H1 (cell line): ENCODE data around the gene LARP4. TPM values are rescaled to one million over a fixed set of nuclear protein-coding genes. Genes with fewer than 3 reads are reported as not detected.

Experiments used
- CTCF ChIA-PET: fragments of 300-600 bp; sonication (Branson Sonifier 250); formaldehyde crosslinking; loops from one replicate; lab custom pipeline; 2021; ENCODE audit not compliant: partially characterized antibody; lab: Charles Lee
- POLR2A ChIA-PET: fragments of 300-600 bp; sonication (Branson Sonifier 250); formaldehyde crosslinking; loops from one replicate; lab custom pipeline; 2021; ENCODE audit warnings: inconsistent platforms; ENCODE audit not compliant: partially characterized antibody; lab: Charles Lee
- DNase-seq, 2 experiments: peaks; one replicate each; pipeline versions ENCODE4 v3.0.0 to v3.0.0-alpha.2; 2010 to 2022; ENCODE audit warnings: low spot score in 2 of 2, low read depth in 1 of 2, mixed read lengths in 1 of 2
- FAIRE-seq: peaks from 2 replicates; lab custom pipeline; 2011; peaks lifted over from hg19 to GRCh38; lab: Jason Lieb, UNC
- H2AFZ ChIP-seq: 2 replicates; pipeline ENCODE4 v1.8.1; 2012; ENCODE audit warnings: low read length, inconsistent platforms
- H2AK5ac ChIP-seq: 2 replicates; pipeline ENCODE4 v1.6.1; 2013; ENCODE audit warnings: low read depth, low read length
- H2BK120ac ChIP-seq: replicated peaks from 2 replicates; pipeline ENCODE3; 2013; ENCODE audit warnings: low read depth, low read length, inconsistent platforms
- H2BK12ac ChIP-seq: 2 replicates; pipeline ENCODE4 v1.6.1; 2013; ENCODE audit warnings: low read depth, low read length
- H2BK15ac ChIP-seq: 2 replicates; pipeline ENCODE4 v1.6.1; 2013; ENCODE audit warnings: low read length
- H2BK20ac ChIP-seq: 2 replicates; pipeline ENCODE4 v1.6.1; 2013; ENCODE audit warnings: low read length
- H2BK5ac ChIP-seq: 2 replicates; pipeline ENCODE4 v1.6.1; 2013; ENCODE audit warnings: low read depth, low read length
- H3K14ac ChIP-seq: 2 replicates; pipeline ENCODE4 v1.6.1; 2013; ENCODE audit warnings: inconsistent platforms; ENCODE audit not compliant: insufficient read length
- H3K18ac ChIP-seq: 2 replicates; pipeline ENCODE4 v1.6.1; 2013; ENCODE audit warnings: low read length; ENCODE audit errors: extremely low read depth
- H3K23ac ChIP-seq: 2 replicates; pipeline ENCODE4 v1.6.1; 2013; ENCODE audit warnings: inconsistent platforms; ENCODE audit not compliant: insufficient read length
- H3K23me2 ChIP-seq: 2 replicates; pipeline ENCODE4 v1.6.1; 2013; ENCODE audit warnings: low read depth, low read length
- H3K27ac ChIP-seq: 2 replicates; pipeline ENCODE4 v1.6.1; 2011; ENCODE audit warnings: low read depth, low read length, inconsistent platforms
- H3K27me3 ChIP-seq, 4 experiments: replicated peaks in 1 of 4; 1 replicate in 1 of 4; 2 replicates in 3 of 4; pipeline versions ENCODE4 v1.6.1 to v1.8.1; 2011 to 2013; ENCODE audit warnings: low read length in 3 of 4, mild to moderate bottlenecking in 3 of 4, inconsistent platforms in 2 of 4, mixed read lengths in 2 of 4, moderate library complexity in 1 of 4; ENCODE audit not compliant: control insufficient read depth in 3 of 4, insufficient read depth in 3 of 4; ENCODE audit errors: extremely low read depth in 1 of 4
- H3K36me3 ChIP-seq, 4 experiments: 2 replicates each; pipeline versions ENCODE4 v1.6.1 to v1.8.1; 2011 to 2013; ENCODE audit warnings: mild to moderate bottlenecking in 4 of 4, low read length in 3 of 4, moderate library complexity in 2 of 4, control low read depth in 1 of 4, inconsistent platforms in 1 of 4; ENCODE audit not compliant: insufficient read depth in 4 of 4, control insufficient read depth in 2 of 4
- H3K4ac ChIP-seq: replicated peaks from 2 replicates; pipeline ENCODE3; 2013; ENCODE audit warnings: low read length, low read depth, mixed read lengths, inconsistent platforms; ENCODE audit not compliant: insufficient read length
- H3K4me1 ChIP-seq, 4 experiments: replicated peaks in 1 of 4; 1 replicate in 1 of 4; 2 replicates in 3 of 4; pipeline versions ENCODE4 v1.6.1 to v1.8.1; 2011 to 2013; ENCODE audit warnings: low read length in 3 of 4, inconsistent platforms in 2 of 4, mixed read lengths in 1 of 4; ENCODE audit not compliant: insufficient read depth in 4 of 4, control insufficient read depth in 3 of 4
- H3K4me2 ChIP-seq, 2 experiments: 2 replicates each; pipeline versions ENCODE4 v1.6.1 to v1.8.1; 2011 to 2013; ENCODE audit warnings: low read depth in 2 of 2, low read length in 2 of 2, control low read depth in 1 of 2, inconsistent platforms in 1 of 2, mild to moderate bottlenecking in 1 of 2; ENCODE audit not compliant: insufficient read depth in 1 of 2
- H3K4me3 ChIP-seq, 4 experiments: fragments of 200-600, 300-600 bp in 1 of 4; sonication (generic), shearing (Covaris generic), sonication (Bioruptor Twin) in 1 of 4; 2 replicates each; pipeline versions ENCODE4 v1.5.1 to v1.8.1; 2011 to 2016; ENCODE audit warnings: low read length in 4 of 4, low read depth in 3 of 4, control low read depth in 2 of 4, inconsistent platforms in 2 of 4, mild to moderate bottlenecking in 2 of 4, mixed read lengths in 1 of 4, moderate library complexity in 1 of 4; ENCODE audit not compliant: insufficient read depth in 2 of 4; ENCODE audit errors: extremely low read depth in 1 of 4
- H3K56ac ChIP-seq: replicated peaks from 2 replicates; pipeline ENCODE3; 2013; ENCODE audit warnings: low read depth, mild to moderate bottlenecking, mixed read lengths, low read length, inconsistent platforms; ENCODE audit not compliant: insufficient read length
- H3K79me1 ChIP-seq: 2 replicates; pipeline ENCODE4 v1.6.1; 2013; ENCODE audit warnings: low read depth, low read length, control low read depth
- H3K79me2 ChIP-seq, 2 experiments: 2 replicates each; pipeline versions ENCODE4 v1.6.1 to v1.8.1; 2012 to 2013; ENCODE audit warnings: low read length in 2 of 2, mild to moderate bottlenecking in 2 of 2, inconsistent platforms in 1 of 2; ENCODE audit not compliant: insufficient read depth in 2 of 2, control insufficient read depth in 1 of 2
- H3K9ac ChIP-seq, 4 experiments: replicated peaks in 1 of 4; 1 replicate in 1 of 4; 2 replicates in 3 of 4; pipeline versions ENCODE4 v1.6.1 to v1.8.1; 2011 to 2013; ENCODE audit warnings: low read depth in 3 of 4, low read length in 3 of 4, control low read depth in 2 of 4, mild to moderate bottlenecking in 2 of 4, moderate library complexity in 2 of 4, inconsistent platforms in 1 of 4; ENCODE audit errors: extremely low read depth in 1 of 4
- H3K9me3 ChIP-seq, 2 experiments: 2 replicates each; pipeline versions ENCODE4 v1.6.1 to v1.8.1; 2012 to 2013; ENCODE audit warnings: mild to moderate bottlenecking in 2 of 2, moderate library complexity in 2 of 2, control low read depth in 1 of 2, inconsistent platforms in 1 of 2, low read depth in 1 of 2, low read length in 1 of 2, mixed read lengths in 1 of 2; ENCODE audit not compliant: insufficient read depth in 2 of 2
- H4K20me1 ChIP-seq, 2 experiments: replicated peaks in 1 of 2; 2 replicates each; pipeline versions ENCODE3 to v1.8.1; 2011 to 2013; ENCODE audit warnings: inconsistent platforms in 2 of 2, low read length in 2 of 2, mild to moderate bottlenecking in 1 of 2; ENCODE audit not compliant: insufficient read depth in 2 of 2, control insufficient read depth in 1 of 2
- H4K5ac ChIP-seq: 2 replicates; pipeline ENCODE4 v1.6.1; 2013; ENCODE audit warnings: low read length, low read depth, mixed read lengths, inconsistent platforms; ENCODE audit not compliant: insufficient read length
- H4K8ac ChIP-seq: 2 replicates; pipeline ENCODE4 v1.8.0; 2013; ENCODE audit warnings: mild to moderate bottlenecking, moderate library complexity, low read length, inconsistent platforms; ENCODE audit not compliant: insufficient read depth; ENCODE audit errors: extremely low read depth
- H4K91ac ChIP-seq: replicated peaks from 2 replicates; pipeline ENCODE3; 2013; ENCODE audit warnings: low read length, mixed read lengths, inconsistent platforms; ENCODE audit not compliant: insufficient read length
- MAFK ChIP-seq: IDR thresholded peaks from 2 replicates; pipeline ENCODE4 v1.6.1; 2012; ENCODE audit warnings: low read depth, mild to moderate bottlenecking, improper control_type of control experiment, low read length
- TBP ChIP-seq: IDR thresholded peaks from 2 replicates; pipeline ENCODE4 v1.6.1; 2011; ENCODE audit warnings: low read depth, low read length, improper control_type of control experiment
- WGBS, 2 experiments: shearing (Covaris generic) in 1 of 2; methylation state at CpG; one replicate each; pipeline versions ENCODE4 v1.1.6 to v1.1.7; 2013 to 2015; ENCODE audit warnings: low lambda C conversion rate in 2 of 2, mixed read lengths in 2 of 2, inconsistent platforms in 1 of 2, low coverage in 1 of 2, missing lambda C conversion rate in 1 of 2; ENCODE audit not compliant: insufficient replicate concordance in 2 of 2, insufficient coverage in 1 of 2, insufficient read length in 1 of 2; ENCODE audit errors: extremely low coverage in 1 of 2, missing lambda C conversion rate in 1 of 2; 5-methylcytosine and 5-hydroxymethylcytosine counted together
- polyA plus RNA-seq, 7 experiments: library from polyadenylated mRNA; depleted of rRNA in 3 of 7; stranded (reverse) in 5 of 7; unstranded in 2 of 7; fragments of >200 nt in 5 of 7; fragments of 200-250 nt in 2 of 7; gene quantifications; 1 replicate in 5 of 7; 2 replicates in 1 of 7; 4 replicates in 1 of 7; pipeline versions ENCODE4 v1.2.1 to v1.2.3, GENCODE V29; 2011 to 2013; ENCODE audit warnings: missing spikeins in 2 of 7, mixed read lengths in 2 of 7
- total RNA-seq: library from RNA; stranded (reverse); fragmentation: NEBNext Ultra II Directional; extraction: Animal tissue kit (Norgen Biotek cat#: 25700); gene quantifications from 2 replicates; pipeline ENCODE4 v1.2.1, GENCODE V29; 2021

Gene LARP4
- total and polyA plus RNA-seq, 2 of the 8 experiments (the other 6 are each of a cell fraction or from before 2014, with no cell fraction given) = 12.8 to 93.9 TPM

- Histone ChIP-seq H2BK15ac (no peak overlapping the region), H3K79me2 (peaks cover 13 to 83% of the 10 kb centered on the region in 2 experiments), H4K20me1 (peaks cover 0 to 3% of the 10 kb centered on the region in 2 experiments), H3K14ac (no peak overlapping the region), H3K79me1 (peaks cover 3% of the 10 kb centered on the region; the same call in 1 of the 2 replicates), H3K27me3 (no peaks in the 10 kb centered on the region), H3K23ac (no peak overlapping the region), H3K36me3 (no peaks in the 10 kb centered on the region), H3K23me2 (no peaks in the 10 kb centered on the region), H3K18ac (no peak overlapping the region), H3K4me1 (peaks cover 0 to 3% (median 0%) of the 10 kb centered on the region in 4 experiments; a peak in 1 of 7 replicates), H4K8ac (no peak overlapping the region), H4K5ac (no peak overlapping the region), H3K9ac (no peak overlapping the region), H3K4me2 (no peak overlapping the region), H2BK12ac (no peak overlapping the region), H2BK120ac (no peak overlapping the region), H3K4me3 (no peak overlapping the region), H3K4ac (no peak overlapping the region), H3K27ac (no peak overlapping the region), H3K9me3 (no peaks in the 10 kb centered on the region), H4K91ac (no peak overlapping the region), H2BK5ac (no peak overlapping the region), H2BK20ac (no peak overlapping the region), H2AK5ac (no peak overlapping the region), H2AFZ (no peak overlapping the region), H3K56ac (no peak overlapping the region)
- FAIRE-seq = no peak
- TF ChIP-seq MAFK (no peak), TBP (no peak)
- 95% methylated on average over 1 of the region's 1 CpG; no CpG with 5 or more reads in 1 of the 2 experiments for WGBS, 2 experiments
- ChIA-PET CTCF (interaction anchor here (1.1 to 1.2 kb wide), 2 partner anchors 14 to 119 kb away, joined by 3 read pairs; partner anchors contain the start of gene DIP2B), POLR2A (interaction anchor here (3.0 to 3.4 kb wide), 2 partner anchors 11 to 14 kb away, joined by 9 to 11 read pairs; partner anchors contain the start of gene DIP2B)
- no peak for DNase-seq
Observed at GRCh38 chr12:50519353-50519752, 118.7 kb downstream of the LARP4 start.
